HL-60 (cell line): Measurements from ENCODE around the gene SPATA24.

ENCODE experiments used
- CTCF ChIP-seq: IDR thresholded peaks from one replicate; pipeline ENCODE4 v1.5.1; 2011; ENCODE audit warnings: low read length, control low read depth, inconsistent platforms; ENCODE audit not compliant: insufficient read depth
- POLR2AphosphoS5 ChIP-seq: IDR thresholded peaks from 2 replicates; pipeline ENCODE4 v1.6.1; 2012; ENCODE audit warnings: low read depth
- REST ChIP-seq: IDR thresholded peaks from 2 replicates; pipeline ENCODE4 v1.6.1; 2012; ENCODE audit warnings: low read depth; ENCODE audit not compliant: insufficient replicate concordance
- SPI1 ChIP-seq: IDR thresholded peaks from 2 replicates; pipeline ENCODE4 v1.6.1; 2012; ENCODE audit warnings: low read depth, mild to moderate bottlenecking, borderline replicate concordance

- TF ChIP-seq CTCF (no peak), POLR2AphosphoS5 (no peak), SPI1 (no peak), REST (no peak)
These were observed 27.5 kb downstream of the SPATA24 start for GRCh38 chr5:139376364-139376763.
